ENCODE data around the gene ZNFX1. TPM values are rescaled to one million over a fixed set of nuclear protein-coding genes. Genes with fewer than 3 reads are reported as not detected.

ZNFX1 gene
- total and polyA plus RNA-seq, 3 donors from 2014 or later: 31.6 to 39.9 (median 37.2) TPM

Small RNA genes lying within 50 kb of the gene (small RNA-seq; reads per million reads assigned to genes)
- 2,364 to 4,183 reads per million in 2 donors for gene SNORD12B
- 2,026 to 2,028 reads per million in 2 donors for gene SNORD12C

Other genes with a start within 250 kb of the ZNFX1 start
- gene CSE1L, start 231.7 kb downstream of the ZNFX1 start, total RNA-seq: 100 to 1,000 TPM in 1 of 2 donors, 10 to 100 TPM in 1; 96.6 to 126 TPM
- gene CSE1L, start 231.7 kb downstream of the ZNFX1 start, polyA plus RNA-seq (ENCODE audit: insufficient read depth, low read depth, low replicate concordance): 94.8 TPM
- 10 to 100 TPM; 85.0 to 95.4 TPM for gene STAU1, start 89.7 kb downstream of the ZNFX1 start, total RNA-seq
- 77.3 TPM for gene STAU1, start 89.7 kb downstream of the ZNFX1 start, polyA plus RNA-seq (ENCODE audit: insufficient read depth, low read depth, low replicate concordance)
- 10 to 100 TPM; 53.3 to 54.1 TPM for gene DDX27, start 58.6 kb downstream of the ZNFX1 start, total RNA-seq
- gene DDX27, start 58.6 kb downstream of the ZNFX1 start, polyA plus RNA-seq (ENCODE audit: insufficient read depth, low read depth, low replicate concordance): 58.3 TPM
- gene KCNB1, start 204.6 kb upstream of the ZNFX1 start, total RNA-seq: 1 to 10 TPM; 2.3 to 4.6 TPM
- 1.5 TPM for gene KCNB1, start 204.6 kb upstream of the ZNFX1 start, polyA plus RNA-seq (ENCODE audit: insufficient read depth, low read depth, low replicate concordance)